Activated CD4-positive, CD25-positive, alpha-beta regulatory T cell (primary cell): ENCODE results near the gene ZFP90.
"Not testable (repeated sequence)": the region's sequence is repeated elsewhere in the genome, so short reads cannot be mapped to it uniquely, and the experiment has no call there.

Experiments used
- DNase-seq, 4 experiments: peaks; one replicate each; lab custom pipeline; 2025; lab: John Stamatoyannopoulos, UW

Gene ZFP90

GRCh38 chr16:68538880-68539701 is at the start of gene ZFP90:
Gene ZFP90 (plus strand): TSS chr16:68539291. CDS start chr16:68539793, 502 bp downstream.
- DNase-seq: peak; percentile 68 to 73 (median 70)

- no peak for DNase-seq
Measured at GRCh38 chr16:68490358-68490757, 48.7 kb upstream of the ZFP90 start.

- DNase-seq: no peak
Measured at GRCh38 chr16:68490829-68491575, 48.1 kb upstream of the ZFP90 start.

GRCh38 chr16:68491576-68491950 is 47.5 kb upstream of the ZFP90 start:
- DNase-seq: no peak

GRCh38 chr16:68492151-68492542 is 46.9 kb upstream of the ZFP90 start:
- no peak for DNase-seq

GRCh38 chr16:68492543-68493411 is 46.3 kb upstream of the ZFP90 start:
- no peak for DNase-seq

- no peak for DNase-seq
Measured at GRCh38 chr16:68493412-68494070, 45.5 kb upstream of the ZFP90 start.

GRCh38 chr16:68494261-68494660 is 44.8 kb upstream of the ZFP90 start:
- not testable (repeated sequence) for DNase-seq

- no peak for DNase-seq
Measured at GRCh38 chr16:68496689-68497088, 42.4 kb upstream of the ZFP90 start.

- no peak for DNase-seq
Measured at GRCh38 chr16:68499006-68499405, 40.1 kb upstream of the ZFP90 start.

- no peak for DNase-seq
Measured at GRCh38 chr16:68503334-68503733, 35.8 kb upstream of the ZFP90 start.

- DNase-seq: no peak
Measured at GRCh38 chr16:68504066-68504465, 35.0 kb upstream of the ZFP90 start.

GRCh38 chr16:68506331-68507053 is 32.6 kb upstream of the ZFP90 start:
- DNase-seq: no peak

GRCh38 chr16:68508013-68508412 is 31.1 kb upstream of the ZFP90 start:
- DNase-seq: no peak

- no peak for DNase-seq
Measured at GRCh38 chr16:68508641-68509240, 30.4 kb upstream of the ZFP90 start.

GRCh38 chr16:68509381-68509780 is 29.7 kb upstream of the ZFP90 start:
- DNase-seq: no peak

GRCh38 chr16:68510775-68511174 is 28.3 kb upstream of the ZFP90 start:
- no peak for DNase-seq

- DNase-seq: no peak
Measured at GRCh38 chr16:68512183-68512582, 26.9 kb upstream of the ZFP90 start.

- DNase-seq: no peak
Measured at GRCh38 chr16:68512742-68513141, 26.3 kb upstream of the ZFP90 start.

- no peak for DNase-seq
Measured at GRCh38 chr16:68514511-68514910, 24.6 kb upstream of the ZFP90 start.
